NCI-H748 (cell line): ENCODE data around the gene CDC42EP4.
"Not testable (repeated sequence)": the region's sequence is repeated elsewhere in the genome, so short reads cannot be mapped to it uniquely, and the experiment has no call there.

Experiments used
- DNase-seq: peaks from one replicate; lab custom pipeline; 2025; ENCODE audit not compliant: unreplicated experiment; lab: John Stamatoyannopoulos, UW

CDC42EP4 gene

GRCh38 chr17:73323409-73324159 lies 11.8 kb upstream of the CDC42EP4 start:
- DNase-seq = no peak

DNA sequence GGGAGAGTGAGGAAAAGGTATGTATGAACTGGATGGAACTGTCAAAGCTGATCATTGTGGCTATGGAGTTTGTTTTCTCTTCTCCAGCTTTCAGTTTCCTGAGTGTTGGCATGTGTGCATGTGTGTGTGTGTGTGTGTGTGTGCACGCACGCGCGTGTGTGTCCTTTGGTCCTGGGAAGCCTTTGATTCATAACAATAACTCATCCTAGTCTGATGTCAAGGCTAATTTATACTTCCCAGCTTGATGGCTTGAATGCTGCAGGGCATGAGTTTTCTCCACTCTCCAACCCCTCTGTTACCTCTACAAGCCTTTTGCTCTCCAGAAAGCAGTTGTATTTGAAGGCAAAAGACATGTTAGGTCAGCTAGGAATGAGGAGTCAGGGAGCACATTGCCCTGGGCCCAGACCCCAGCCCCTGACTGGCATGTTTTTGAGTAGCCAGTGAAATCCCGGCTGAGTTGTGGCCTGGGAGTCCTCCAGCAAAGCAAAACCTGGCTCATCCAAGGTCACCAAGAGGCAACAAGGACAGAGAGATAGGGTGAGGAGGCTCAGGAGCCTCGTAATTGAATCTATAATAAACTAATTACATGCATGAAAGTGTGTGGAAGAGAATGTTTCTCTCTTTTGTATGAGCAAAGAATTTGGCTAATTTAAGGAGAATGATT lies 8.9 kb upstream of the CDC42EP4 start:
- no peak for DNase-seq

GRCh38 chr17:73319766-73320165 lies 8.0 kb upstream of the CDC42EP4 start:
- no peak for DNase-seq

- DNase-seq = no peak
Measured at GRCh38 chr17:73318836-73319235, 7.0 kb upstream of the CDC42EP4 start.

GRCh38 chr17:73318427-73318813 lies 6.6 kb upstream of the CDC42EP4 start:
- DNase-seq = no peak

DNA sequence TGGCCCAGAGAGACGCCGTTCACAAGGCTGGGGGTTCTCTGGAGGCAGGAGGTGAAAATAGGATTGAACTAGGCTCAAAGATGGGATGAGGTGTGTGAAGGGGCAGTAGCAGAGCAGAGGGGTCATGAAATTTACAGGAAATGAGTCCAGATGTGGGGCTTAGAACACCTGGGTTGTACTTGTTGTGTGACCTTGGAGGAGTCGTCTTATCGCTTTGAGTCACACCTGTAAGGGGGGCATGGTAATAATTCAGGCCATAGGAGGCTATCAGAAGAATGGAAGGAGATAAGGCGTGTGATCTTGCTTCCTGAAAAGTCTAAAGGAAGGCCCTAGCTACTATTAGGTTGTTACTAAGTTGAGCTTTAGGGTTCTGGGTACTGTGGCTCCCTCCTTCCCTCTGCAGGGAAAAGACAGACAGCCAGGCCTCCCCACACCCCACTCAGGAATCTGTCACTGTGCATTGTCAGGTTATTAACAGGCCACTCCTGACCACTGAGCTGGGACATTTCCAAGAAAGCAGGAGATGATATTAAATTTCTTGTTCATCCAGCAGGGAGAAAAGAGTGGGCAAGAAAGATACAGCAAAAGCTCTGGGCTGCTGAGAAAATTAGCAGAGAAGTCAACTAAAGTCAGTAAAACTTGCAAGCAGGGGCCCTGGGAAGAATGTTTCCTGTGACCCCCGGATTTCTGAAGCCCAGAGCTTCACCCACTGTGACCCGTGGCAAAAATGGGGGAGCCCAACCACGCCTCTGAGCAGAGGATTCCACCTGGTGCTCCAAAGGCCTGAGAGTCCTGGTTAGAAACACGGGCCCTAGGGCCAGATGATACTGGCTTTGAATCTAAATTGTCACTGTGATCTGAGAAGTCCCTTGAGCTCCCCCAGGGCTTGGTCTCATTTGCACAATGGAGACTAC lies 6.0 kb upstream of the CDC42EP4 start:
- no peak for DNase-seq

GRCh38 chr17:73316919-73317505 lies 5.2 kb upstream of the CDC42EP4 start:
- DNase-seq = no peak

- DNase-seq = no peak
Measured at GRCh38 chr17:73315471-73315870, 3.7 kb upstream of the CDC42EP4 start.

- DNase-seq = no peak
Measured at GRCh38 chr17:73313526-73314127, 1.8 kb upstream of the CDC42EP4 start.

GRCh38 chr17:73312887-73313286 lies 1.1 kb upstream of the CDC42EP4 start:
- DNase-seq = not testable (repeated sequence)

GRCh38 chr17:73311428-73311780 lies 397 bp downstream of the CDC42EP4 start:
- peak; percentile 59 for DNase-seq

- DNase-seq = no peak
Measured at GRCh38 chr17:73309727-73310596, 1.8 kb downstream of the CDC42EP4 start.

GRCh38 chr17:73308959-73309358 lies 2.8 kb downstream of the CDC42EP4 start:
- not testable (repeated sequence) for DNase-seq

- DNase-seq = no peak
Measured at GRCh38 chr17:73308017-73308823, 3.6 kb downstream of the CDC42EP4 start.

DNA sequence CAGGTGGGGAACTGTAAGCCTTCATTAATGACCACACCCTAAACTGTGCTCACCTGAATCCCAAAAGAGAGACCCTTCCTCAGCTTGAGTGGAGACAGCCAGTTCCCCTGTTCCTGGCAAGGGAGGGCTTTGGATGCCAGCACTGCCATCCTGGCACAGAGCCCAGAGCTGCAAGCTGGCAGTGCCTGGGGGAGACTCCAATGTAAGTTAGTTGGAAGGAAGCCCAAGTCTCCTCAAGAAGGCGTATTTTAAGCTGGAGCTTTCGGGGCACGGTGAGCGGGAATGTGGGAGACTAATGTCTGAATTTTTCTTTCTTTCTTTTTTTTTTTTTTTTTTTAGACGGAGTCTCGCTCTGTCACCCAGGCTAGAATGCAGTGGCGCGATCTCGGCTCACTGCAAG lies 4.7 kb downstream of the CDC42EP4 start:
- no peak for DNase-seq

- no peak for DNase-seq
Measured at GRCh38 chr17:73305845-73306836, 5.7 kb downstream of the CDC42EP4 start.

DNA sequence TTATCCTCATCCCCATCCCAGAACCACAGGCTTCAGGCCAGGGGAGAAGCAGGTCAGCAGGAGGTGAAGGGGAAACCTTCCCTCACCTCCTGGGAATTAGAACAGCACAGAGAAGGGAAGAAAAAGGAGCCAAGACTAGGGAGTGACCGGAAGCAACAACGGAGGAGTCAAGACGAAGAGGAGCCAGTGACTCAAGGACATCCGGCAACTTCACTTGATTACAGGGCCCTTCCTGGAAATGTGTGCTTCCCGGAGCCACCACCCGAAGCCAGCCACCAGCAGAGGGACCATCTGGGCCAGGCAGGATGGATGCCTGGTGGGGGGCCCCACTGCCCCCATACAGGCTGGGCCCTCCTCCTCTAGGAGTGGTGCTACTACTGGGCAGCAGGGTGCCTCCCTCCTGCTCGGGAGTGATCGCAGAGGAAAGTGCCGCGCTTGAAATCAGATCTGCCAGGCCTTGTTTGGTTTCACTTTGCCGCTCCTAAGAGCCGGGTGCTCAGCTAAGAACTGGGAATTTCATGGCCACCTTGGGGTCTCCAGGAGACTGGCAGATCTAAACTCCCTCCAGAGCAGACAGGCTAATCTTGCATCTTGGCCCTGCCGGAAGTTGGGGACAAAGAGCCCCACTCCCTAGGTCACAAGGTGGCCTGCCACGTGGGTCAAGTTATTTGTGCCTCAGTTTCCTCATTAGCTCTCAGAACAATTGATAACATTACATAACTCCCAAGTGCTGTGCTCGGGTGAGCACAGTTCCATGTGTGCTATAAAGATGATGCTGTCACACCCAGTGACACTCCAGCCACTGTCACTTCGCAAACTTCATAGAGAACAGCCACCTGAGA lies 6.6 kb downstream of the CDC42EP4 start:
- no peak for DNase-seq
